Stimulated activated naive B cell treated with anti-CD40 and anti-IgM and Interleukin-4, amounts not matched to agents 10 μg/mL and 1 μg/mL and 100 μg/mL, for 72 hours (primary cell): ENCODE data around the gene POC1A.

Source experiments
- ATAC-seq, 2 donors: fragments of 150-1000 bp; cut with Tn5 transposase; replicated peaks; 2 replicates each; pipeline ENCODE4 v1.10.0; 2021; ENCODE audit warnings: moderate library complexity in 1 of 2
- DNase-seq: peaks from one replicate; pipeline ENCODE4 v3.0.0; 2021
- H3K27ac Mint-ChIP-seq: one replicate; pipeline ENCODE4 v1.8.0; 2022; ENCODE audit warnings: mild to moderate bottlenecking, mixed read lengths
- H3K27me3 Mint-ChIP-seq, 2 donors: one replicate each; pipeline ENCODE4 v1.8.0; 2022; ENCODE audit warnings: mixed read lengths in 2 of 2
- H3K36me3 Mint-ChIP-seq, 2 donors: one replicate each; pipeline ENCODE4 v1.8.0; 2022; ENCODE audit warnings: mixed read lengths in 2 of 2, mild to moderate bottlenecking in 1 of 2
- H3K4me1 Mint-ChIP-seq, 2 donors: one replicate each; pipeline ENCODE4 v1.8.0; 2022; ENCODE audit warnings: mixed read lengths in 2 of 2, mild to moderate bottlenecking in 1 of 2
- H3K4me3 Mint-ChIP-seq, 2 donors: one replicate each; pipeline ENCODE4 v1.8.0; 2022; ENCODE audit warnings: mild to moderate bottlenecking in 2 of 2, mixed read lengths in 2 of 2, moderate library complexity in 1 of 2
- H3K9me3 Mint-ChIP-seq, 2 donors: one replicate each; pipeline ENCODE4 v1.8.0; 2022; ENCODE audit warnings: mixed read lengths in 2 of 2, mild to moderate bottlenecking in 1 of 2

The POC1A gene

DNA sequence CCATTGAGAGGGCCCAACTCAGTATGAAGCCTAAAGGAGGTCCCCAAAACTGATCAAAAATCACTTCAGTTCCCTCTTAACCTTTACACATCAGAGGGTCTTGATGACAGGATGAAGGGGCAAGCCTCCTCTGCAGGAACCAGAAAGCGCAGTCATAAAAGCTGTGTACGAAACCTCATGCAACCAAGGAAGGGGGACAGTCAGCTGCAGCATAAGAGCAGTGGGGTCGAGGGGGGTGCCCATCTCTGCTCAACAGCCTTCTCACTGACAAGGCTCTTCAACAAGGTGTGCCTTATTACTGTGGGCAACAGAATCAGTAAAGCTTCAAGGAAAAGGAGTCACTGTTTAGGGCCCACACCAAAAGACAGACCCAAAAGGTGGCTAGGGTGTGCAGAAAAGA is 3.9 kb downstream of the POC1A start:
- DNase-seq (no peak), ATAC-seq (no peak)
- Mint-ChIP-seq H3K27ac (no peak overlapping the region), H3K4me1 (peaks cover 7 to 23% of the 10 kb centered on the region in 2 donors), H3K27me3 (no peaks in the 10 kb centered on the region), H3K36me3 (peaks cover 4 to 5% of the 10 kb centered on the region in 2 donors), H3K4me3 (no peak overlapping the region), H3K9me3 (no peaks in the 10 kb centered on the region)

DNA sequence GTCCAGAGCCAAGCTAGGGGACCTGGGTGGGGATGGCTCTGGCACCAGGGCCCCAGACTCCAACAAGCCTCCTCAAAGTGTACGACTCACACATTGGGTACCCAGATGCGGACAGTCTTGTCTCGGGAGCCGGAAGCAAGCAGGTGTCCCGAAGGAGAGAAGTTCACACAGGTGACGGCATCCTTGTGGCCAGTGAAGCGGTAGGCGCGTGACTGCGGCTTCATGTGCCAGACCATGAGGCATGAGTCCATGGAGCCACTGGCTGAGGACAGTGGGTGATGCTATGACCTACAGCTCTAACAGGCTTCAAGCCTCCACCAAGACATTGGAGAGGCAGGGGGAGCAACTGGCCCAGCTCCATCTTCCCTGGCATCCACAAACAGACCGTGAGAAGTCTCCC is 4.5 kb downstream of the POC1A start:
- no peak overlapping the region for H3K4me3 Mint-ChIP-seq
- no peaks in the 10 kb centered on the region for H3K9me3 Mint-ChIP-seq
- H3K27me3 Mint-ChIP-seq = no peaks in the 10 kb centered on the region
- H3K27ac Mint-ChIP-seq = no peak overlapping the region
- DNase-seq (no peak), ATAC-seq (no peak)
- H3K4me1 Mint-ChIP-seq = peaks cover 5 to 17% of the 10 kb centered on the region in 2 donors
- peaks cover 4 to 11% of the 10 kb centered on the region in 2 donors for H3K36me3 Mint-ChIP-seq

DNA sequence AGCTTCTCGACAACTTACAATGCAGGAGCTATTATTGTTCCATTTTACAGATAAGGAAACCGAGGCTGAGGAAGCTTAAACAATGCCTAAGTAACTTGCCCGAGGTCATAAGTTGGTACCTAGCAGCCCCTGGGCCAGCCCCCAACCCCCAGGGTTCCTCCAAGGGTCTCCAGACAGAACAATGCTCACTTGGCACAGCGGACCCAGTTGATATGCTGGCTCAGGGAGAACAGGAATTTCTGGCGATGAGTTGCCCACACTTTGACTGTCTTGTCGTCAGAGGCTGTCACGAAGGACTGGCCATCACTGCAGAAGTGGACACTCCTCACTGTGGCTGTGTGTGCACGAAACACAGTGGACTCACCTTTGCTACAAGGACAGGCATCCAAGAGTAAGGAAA is 5.2 kb downstream of the POC1A start:
- no peak for ATAC-seq
- no peak for DNase-seq
- no peak overlapping the region for H3K27ac Mint-ChIP-seq
- H3K4me3 Mint-ChIP-seq = no peak overlapping the region
- no peaks in the 10 kb centered on the region for H3K27me3 Mint-ChIP-seq
- H3K36me3 Mint-ChIP-seq = peaks cover 4 to 11% of the 10 kb centered on the region in 2 donors
- H3K4me1 Mint-ChIP-seq = peaks cover 7 to 16% of the 10 kb centered on the region in 2 donors
- no peaks in the 10 kb centered on the region for H3K9me3 Mint-ChIP-seq

DNA sequence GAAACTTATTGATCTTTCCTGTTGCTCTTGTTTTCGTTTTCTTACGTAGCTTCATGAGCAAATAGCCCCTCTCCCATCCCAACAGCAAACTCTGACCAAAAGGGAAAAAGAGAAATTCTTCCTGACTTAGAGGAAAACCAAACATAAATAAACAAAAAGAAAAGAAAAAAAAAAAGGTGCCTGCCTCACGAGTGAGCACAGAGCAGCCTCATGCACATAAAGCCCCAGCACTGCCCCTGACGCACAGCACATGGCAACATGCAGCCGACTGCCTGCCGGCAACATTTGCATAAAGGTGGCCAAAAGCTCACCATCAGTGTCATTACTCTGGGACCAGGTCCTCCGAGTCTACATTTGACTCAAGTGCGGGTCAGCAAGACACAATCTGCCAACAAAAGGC is 6.4 kb downstream of the POC1A start:
- Mint-ChIP-seq H3K36me3 (peaks cover 5 to 15% of the 10 kb centered on the region in 2 donors), H3K27me3 (no peaks in the 10 kb centered on the region), H3K4me1 (peaks cover 5 to 7% of the 10 kb centered on the region in 2 donors), H3K9me3 (no peaks in the 10 kb centered on the region), H3K4me3 (no peak overlapping the region), H3K27ac (no peak overlapping the region)
- no peak for ATAC-seq
- DNase-seq = no peak

DNA sequence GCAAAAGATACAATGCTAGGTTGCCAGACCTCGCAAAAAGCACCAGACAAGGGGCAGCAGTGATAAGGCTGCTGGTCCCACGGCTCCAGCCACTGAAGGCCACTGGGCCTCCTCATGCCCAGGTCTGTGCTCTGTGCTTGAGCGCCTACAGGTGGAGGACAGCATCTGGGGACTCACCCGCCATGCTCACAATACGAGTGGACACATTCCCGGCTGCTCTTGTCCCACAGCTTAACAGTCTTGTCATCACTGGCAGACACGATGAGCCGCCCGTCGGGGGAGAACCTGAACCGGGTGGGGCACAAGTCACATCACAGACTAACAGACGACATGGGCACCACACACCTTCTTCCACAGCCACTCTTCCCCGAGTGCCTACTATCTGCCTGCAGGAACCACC is 7.4 kb downstream of the POC1A start:
- Mint-ChIP-seq H3K27me3 (no peaks in the 10 kb centered on the region), H3K4me3 (no peak overlapping the region), H3K9me3 (no peaks in the 10 kb centered on the region), H3K4me1 (peaks cover 5 to 7% of the 10 kb centered on the region in 2 donors), H3K27ac (no peak overlapping the region), H3K36me3 (peaks cover 5 to 15% of the 10 kb centered on the region in 2 donors)
- DNase-seq (no peak), ATAC-seq (no peak)

DNA sequence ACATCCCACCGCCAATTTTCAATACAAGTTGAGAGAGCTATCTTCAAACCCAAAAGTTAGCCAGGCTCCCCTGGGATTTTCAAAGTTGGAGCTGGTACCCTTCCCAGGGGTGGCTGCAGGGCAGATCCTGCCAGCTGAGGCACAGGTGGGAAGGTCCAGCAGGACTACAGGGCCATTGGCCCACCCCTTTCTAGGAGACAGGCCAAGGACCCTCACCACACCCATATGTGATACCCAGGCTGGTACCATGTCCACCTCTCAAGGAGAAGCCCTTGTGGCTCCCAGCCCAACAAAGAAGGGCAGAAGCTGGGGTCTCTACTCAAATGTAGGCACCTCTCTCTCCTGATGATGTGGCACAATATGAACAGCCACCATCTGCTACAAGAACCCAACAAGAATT is 8.0 kb downstream of the POC1A start:
- H3K27ac Mint-ChIP-seq = no peak overlapping the region
- H3K4me1 Mint-ChIP-seq = peaks cover 5 to 7% of the 10 kb centered on the region in 2 donors
- H3K4me3 Mint-ChIP-seq = no peak overlapping the region
- no peaks in the 10 kb centered on the region for H3K27me3 Mint-ChIP-seq
- no peak for DNase-seq
- ATAC-seq = no peak
- H3K9me3 Mint-ChIP-seq = no peaks in the 10 kb centered on the region
- H3K36me3 Mint-ChIP-seq = peaks cover 5 to 15% of the 10 kb centered on the region in 2 donors

DNA sequence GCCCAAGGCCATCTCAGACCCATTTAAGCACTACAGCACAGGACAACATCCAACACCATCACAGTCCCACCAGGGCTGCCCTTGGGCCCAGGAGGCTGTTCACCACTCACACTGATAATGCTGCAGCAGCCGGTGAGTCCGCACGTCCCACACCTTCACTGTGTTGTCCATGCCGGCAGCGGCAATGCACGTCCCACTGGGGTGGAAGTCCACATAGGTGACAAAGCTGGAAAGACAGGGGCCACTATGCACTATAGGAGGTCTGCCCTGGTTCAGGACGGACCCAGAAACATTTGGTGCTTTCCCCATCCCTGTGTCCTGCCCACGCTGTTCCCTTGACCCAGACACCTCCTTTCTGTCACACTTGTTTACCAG is 8.5 kb downstream of the POC1A start:
- Mint-ChIP-seq H3K36me3 (peaks cover 5 to 15% of the 10 kb centered on the region in 2 donors), H3K27ac (no peak overlapping the region), H3K4me3 (no peak overlapping the region), H3K9me3 (no peaks in the 10 kb centered on the region), H3K27me3 (no peaks in the 10 kb centered on the region), H3K4me1 (peaks cover 5 to 7% of the 10 kb centered on the region in 2 donors)
- DNase-seq (no peak), ATAC-seq (no peak)

DNA sequence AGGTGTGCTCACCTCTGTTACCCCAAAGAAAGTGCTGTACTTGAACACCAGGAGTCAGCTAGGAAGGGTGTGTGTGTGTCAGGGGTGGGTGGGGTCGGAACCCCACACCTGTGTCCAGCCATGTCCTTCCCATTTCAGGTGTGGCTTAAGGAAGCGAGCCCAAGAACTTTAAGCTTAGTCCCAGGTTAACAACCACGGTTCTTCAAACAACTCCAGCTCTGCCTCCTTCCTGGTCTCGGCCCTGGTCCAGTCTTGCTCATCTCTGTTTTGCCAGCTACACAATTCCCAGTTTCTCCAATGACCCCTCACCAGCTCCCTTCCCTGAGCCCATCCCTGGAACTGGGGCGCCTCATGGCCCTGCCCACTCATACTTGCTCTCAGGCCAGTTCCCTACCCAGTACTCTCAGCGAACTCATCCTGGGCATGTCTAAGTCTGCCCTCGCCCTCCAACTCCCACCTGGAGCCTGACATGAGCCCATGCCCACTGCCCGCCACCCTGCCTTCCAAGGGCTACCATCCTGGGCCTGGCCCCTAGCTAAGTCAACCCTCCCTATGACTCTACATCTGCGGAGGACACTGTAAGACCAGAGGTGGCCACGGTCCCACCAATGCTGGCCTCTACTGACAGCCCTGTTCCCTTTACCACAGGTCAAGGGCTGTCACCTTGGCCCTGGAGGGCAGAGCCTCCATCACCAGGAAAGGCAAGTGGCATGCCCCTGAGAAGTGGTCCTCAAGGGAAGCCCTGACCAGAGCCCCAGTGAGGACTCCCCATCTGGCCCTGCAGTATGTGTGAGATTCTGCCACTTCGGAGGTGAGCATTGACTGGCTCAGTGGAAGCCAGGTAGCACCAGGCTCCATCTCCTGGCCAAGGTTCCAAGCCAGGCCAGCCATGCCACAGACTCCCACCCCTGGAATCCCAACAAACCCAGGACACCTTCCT is 9.2 kb downstream of the POC1A start:
- H3K9me3 Mint-ChIP-seq = no peaks in the 10 kb centered on the region
- ATAC-seq (no peak), DNase-seq (no peak)
- peaks cover 5 to 15% of the 10 kb centered on the region in 2 donors for H3K36me3 Mint-ChIP-seq
- no peak overlapping the region for H3K4me3 Mint-ChIP-seq
- H3K27me3 Mint-ChIP-seq = no peaks in the 10 kb centered on the region
- peaks cover 5 to 7% of the 10 kb centered on the region in 2 donors for H3K4me1 Mint-ChIP-seq
- no peak overlapping the region for H3K27ac Mint-ChIP-seq

DNA sequence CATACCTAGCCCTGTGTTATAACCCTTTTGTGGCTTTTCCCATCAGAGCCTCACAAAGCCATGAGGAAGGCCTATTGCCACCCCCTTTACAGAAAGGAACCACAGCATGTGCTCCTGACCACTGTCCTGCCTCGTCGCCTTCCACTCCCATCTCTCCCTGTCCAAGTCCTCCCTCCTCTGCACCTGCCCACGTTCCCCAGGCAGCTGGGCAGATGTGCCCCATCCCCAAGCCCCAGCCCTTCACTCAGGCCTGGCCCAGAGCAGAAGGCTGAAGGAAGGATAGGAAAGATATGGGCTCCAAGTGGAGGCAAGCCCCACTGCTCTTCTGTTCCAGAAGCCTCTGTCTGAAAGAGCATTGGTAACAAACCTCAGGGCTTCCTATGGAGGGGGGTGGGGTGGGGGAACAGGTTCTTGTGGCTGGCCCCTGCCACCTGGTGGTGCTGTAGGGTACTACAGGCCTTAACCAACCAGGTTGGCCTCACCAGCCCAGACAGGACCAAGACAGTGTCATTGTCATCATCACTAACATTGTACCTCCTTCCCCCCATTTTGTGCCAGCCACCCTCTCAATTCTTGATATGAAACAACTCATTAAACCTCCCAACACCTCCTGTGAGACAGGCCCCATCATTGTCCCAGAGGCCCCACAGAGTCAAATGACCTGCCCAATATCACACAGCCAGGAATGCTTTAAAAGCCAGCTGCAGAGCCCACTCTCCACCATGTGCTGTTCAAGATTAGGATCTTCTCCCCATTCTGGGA is 10.0 kb downstream of the POC1A start:
- DNase-seq (peak; percentile 66), ATAC-seq (peak; percentile 97 to 98)
- Mint-ChIP-seq H3K9me3 (no peaks in the 10 kb centered on the region), H3K27ac (no peak overlapping the region), H3K4me1 (peaks cover 7 to 8% of the 10 kb centered on the region in 2 donors), H3K4me3 (no peak overlapping the region), H3K36me3 (peaks cover 4 to 16% of the 10 kb centered on the region in 2 donors), H3K27me3 (no peaks in the 10 kb centered on the region)

DNA sequence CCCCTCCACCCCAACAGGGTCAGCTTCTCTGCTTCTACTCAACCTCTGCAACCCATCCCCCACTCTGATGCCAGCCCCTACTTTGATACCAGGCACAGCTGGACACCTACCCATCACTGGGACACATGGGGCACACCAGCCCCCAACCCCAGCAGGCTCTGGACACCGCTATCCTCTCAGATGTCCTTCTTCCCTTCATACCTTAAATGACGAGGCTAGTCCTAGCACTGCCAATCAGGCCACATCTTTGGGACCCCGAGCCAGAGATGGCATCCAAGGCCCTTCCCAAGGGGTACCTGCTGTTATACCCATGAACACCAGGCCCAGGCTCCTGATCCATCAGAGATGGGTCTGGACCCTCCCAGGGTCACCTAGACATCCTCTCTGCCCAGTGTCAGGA is 10.6 kb downstream of the POC1A start:
- H3K9me3 Mint-ChIP-seq = no peaks in the 10 kb centered on the region
- peaks cover 3 to 14% of the 10 kb centered on the region in 2 donors for H3K36me3 Mint-ChIP-seq
- H3K27me3 Mint-ChIP-seq = no peaks in the 10 kb centered on the region
- peaks cover 7 to 8% of the 10 kb centered on the region in 2 donors for H3K4me1 Mint-ChIP-seq
- no peak overlapping the region for H3K27ac Mint-ChIP-seq
- no peak for DNase-seq
- ATAC-seq = no peak
- no peak overlapping the region for H3K4me3 Mint-ChIP-seq

DNA sequence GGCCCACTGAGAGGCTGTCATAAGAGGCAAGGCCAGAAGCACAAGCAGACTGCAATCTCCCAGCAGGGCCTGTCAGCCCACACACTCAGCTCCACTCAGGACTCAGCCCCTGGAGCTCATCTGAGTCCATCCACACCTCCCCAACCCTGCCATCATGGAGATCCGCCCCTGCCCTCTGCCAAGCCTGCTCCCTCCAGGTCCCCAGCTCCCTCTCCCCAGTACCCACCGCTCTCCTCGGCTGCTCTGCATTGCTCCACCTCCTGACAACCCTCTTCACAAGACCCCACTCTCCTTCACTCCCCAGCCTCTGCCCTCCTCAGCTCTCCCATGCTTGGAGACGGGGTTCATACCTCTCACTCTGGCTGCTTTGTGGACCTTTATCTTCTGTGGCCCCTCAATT is 11.1 kb downstream of the POC1A start:
- DNase-seq (no peak), ATAC-seq (no peak)
- H3K4me3 Mint-ChIP-seq = no peak overlapping the region
- peaks cover 7 to 8% of the 10 kb centered on the region in 2 donors for H3K4me1 Mint-ChIP-seq
- no peaks in the 10 kb centered on the region for H3K27me3 Mint-ChIP-seq
- peaks cover 3 to 14% of the 10 kb centered on the region in 2 donors for H3K36me3 Mint-ChIP-seq
- no peak overlapping the region for H3K27ac Mint-ChIP-seq
- no peaks in the 10 kb centered on the region for H3K9me3 Mint-ChIP-seq

DNA sequence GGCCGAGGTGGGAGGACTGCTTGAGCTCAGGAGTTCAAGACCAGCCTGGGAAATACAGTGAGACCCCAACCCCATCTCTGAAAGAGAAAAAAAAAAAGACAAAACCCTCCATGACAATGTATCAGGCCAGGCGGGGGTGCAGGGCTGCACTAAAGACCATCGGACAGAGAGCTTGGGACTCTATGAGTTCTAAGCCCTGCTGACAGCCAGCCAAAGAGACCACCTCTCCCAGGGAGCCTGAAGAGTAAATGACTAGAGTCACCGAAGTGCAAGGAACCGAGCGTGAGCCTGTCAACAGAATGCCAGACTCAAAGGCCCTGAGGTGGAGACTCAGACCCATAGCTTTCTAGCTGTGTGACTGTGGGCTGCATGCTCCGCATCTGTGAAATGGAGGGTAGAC is 12.5 kb downstream of the POC1A start:
- Mint-ChIP-seq H3K27ac (no peak overlapping the region), H3K27me3 (no peaks in the 10 kb centered on the region), H3K9me3 (no peaks in the 10 kb centered on the region), H3K4me3 (no peak overlapping the region), H3K4me1 (peaks cover 7 to 8% of the 10 kb centered on the region in 2 donors), H3K36me3 (peaks cover 3 to 14% of the 10 kb centered on the region in 2 donors)
- DNase-seq = no peak
- no peak for ATAC-seq

DNA sequence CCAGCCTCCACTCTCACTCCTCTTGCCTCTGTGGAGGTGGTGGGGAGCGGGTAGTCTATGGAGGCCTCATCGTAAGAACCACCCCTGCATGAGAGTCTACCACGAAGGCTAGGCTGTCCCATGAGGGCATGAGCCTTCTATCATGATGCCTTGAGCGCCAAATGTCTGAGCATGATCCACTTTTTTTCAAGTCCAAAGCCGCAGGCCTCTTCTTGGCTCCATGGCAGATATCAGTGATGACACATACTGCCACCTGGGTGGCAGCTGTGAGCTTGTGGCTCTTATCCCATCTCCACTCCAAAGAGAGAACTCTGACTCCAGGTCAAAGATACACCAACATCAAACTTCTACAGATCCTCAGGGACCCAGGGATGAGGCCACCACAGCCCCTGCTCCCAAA is 13.5 kb downstream of the POC1A start:
- Mint-ChIP-seq H3K27ac (no peak overlapping the region), H3K4me1 (peaks cover 7 to 8% of the 10 kb centered on the region in 2 donors), H3K4me3 (no peak overlapping the region), H3K36me3 (peaks cover 1 to 14% of the 10 kb centered on the region in 2 donors), H3K9me3 (no peaks in the 10 kb centered on the region), H3K27me3 (no peaks in the 10 kb centered on the region)
- DNase-seq (no peak), ATAC-seq (no peak)

DNA sequence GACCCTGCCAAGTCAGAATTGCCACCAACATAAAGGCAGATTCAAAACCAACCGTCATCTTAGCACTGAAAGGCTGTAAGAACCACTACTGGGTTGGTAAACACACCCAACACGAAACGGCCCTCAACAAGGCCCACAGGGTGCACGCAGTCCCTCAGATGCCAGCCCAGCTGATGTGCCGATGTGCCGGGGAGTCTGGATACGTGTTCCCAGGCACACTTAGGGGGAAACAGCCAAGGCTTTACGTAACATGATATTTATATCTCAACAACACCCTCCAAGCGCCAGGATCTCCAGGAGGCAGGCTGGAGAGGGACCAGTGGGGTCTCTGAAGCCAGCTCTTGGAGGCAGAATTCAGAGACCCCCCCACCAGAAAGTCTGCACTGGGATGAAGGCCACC is 14.2 kb downstream of the POC1A start:
- peaks cover 7 to 8% of the 10 kb centered on the region in 2 donors for H3K4me1 Mint-ChIP-seq
- H3K27me3 Mint-ChIP-seq = no peaks in the 10 kb centered on the region
- DNase-seq = no peak
- no peak overlapping the region for H3K27ac Mint-ChIP-seq
- no peak overlapping the region for H3K4me3 Mint-ChIP-seq
- H3K36me3 Mint-ChIP-seq = peaks cover 1 to 10% of the 10 kb centered on the region in 2 donors
- no peak for ATAC-seq
- H3K9me3 Mint-ChIP-seq = no peaks in the 10 kb centered on the region

DNA sequence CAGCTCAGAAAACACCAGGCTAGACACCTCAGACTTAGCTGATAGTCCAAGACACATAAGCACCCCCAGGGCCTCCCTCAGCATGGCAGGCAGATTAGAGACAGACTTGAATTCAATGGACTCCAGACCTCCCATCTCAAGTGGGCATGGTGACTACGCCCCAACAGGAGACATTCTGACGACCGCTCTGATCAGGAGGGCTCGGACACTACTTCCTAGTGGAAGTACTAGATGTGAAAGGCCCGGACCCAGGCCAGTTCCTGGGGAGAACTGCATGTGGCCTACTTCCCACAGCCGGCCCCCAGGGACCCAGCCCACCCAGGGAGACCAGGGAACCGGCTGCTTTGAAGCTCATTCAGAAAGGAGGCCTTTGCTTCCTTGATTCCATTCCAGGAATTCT is 16.9 kb downstream of the POC1A start:
- no peak for ATAC-seq
- no peaks in the 10 kb centered on the region for H3K27me3 Mint-ChIP-seq
- peaks cover 2 to 8% of the 10 kb centered on the region in 2 donors for H3K36me3 Mint-ChIP-seq
- peaks cover 4 to 8% of the 10 kb centered on the region in 2 donors for H3K4me1 Mint-ChIP-seq
- H3K27ac Mint-ChIP-seq = no peak overlapping the region
- no peaks in the 10 kb centered on the region for H3K9me3 Mint-ChIP-seq
- no peak overlapping the region for H3K4me3 Mint-ChIP-seq
- no peak for DNase-seq
